Urinary bladder (tissue), 4 donors: ENCODE results near the gene CPSF3. TPM values are rescaled to one million over a fixed set of nuclear protein-coding genes. Genes with fewer than 3 reads are reported as not detected.
A peak's percentile ranks its signal among the peaks of the same experiment; 100 is the strongest.

ENCODE experiments used
- DNase-seq: peaks from one replicate; pipeline ENCODE4 v3.0.0-alpha.2; 2015; ENCODE audit errors: extremely low spot score
- H3K27ac ChIP-seq: one replicate; pipeline ENCODE4 v1.5.1; 2013; ENCODE audit warnings: low read depth, mild to moderate bottlenecking, moderate library complexity
- H3K36me3 ChIP-seq: one replicate; pipeline ENCODE4 v1.6.1; 2013; ENCODE audit warnings: mild to moderate bottlenecking, moderate library complexity; ENCODE audit not compliant: insufficient read depth
- H3K4me1 ChIP-seq: one replicate; pipeline ENCODE4 v1.6.1; 2013; ENCODE audit warnings: mild to moderate bottlenecking, moderate library complexity; ENCODE audit not compliant: insufficient read depth
- H3K4me3 ChIP-seq: one replicate; pipeline ENCODE4 v1.5.1; 2013; ENCODE audit warnings: low read depth, low read length
- WGBS: extraction: QIAGEN DNeasy Blood & Tissue Kit; methylation state at CpG from one replicate; pipeline ENCODE4 v1.1.7; 2013; 5-methylcytosine and 5-hydroxymethylcytosine counted together
- polyA plus RNA-seq: library from polyadenylated mRNA; stranded (reverse); fragments of 200-250 nt; gene quantifications from one replicate; pipeline ENCODE4 v1.2.3, GENCODE V29; 2013
- total RNA-seq: library from RNA; depleted of rRNA; stranded (reverse); fragments of >200 nt; gene quantifications from one replicate; pipeline ENCODE4 v1.2.3, GENCODE V29; 2014
- donor health status: healthy with polysubstance abuse.
- donor health status: healthy.

Gene CPSF3
- total and polyA plus RNA-seq, 2 donors: 16.6 to 45.2 TPM

DNA sequence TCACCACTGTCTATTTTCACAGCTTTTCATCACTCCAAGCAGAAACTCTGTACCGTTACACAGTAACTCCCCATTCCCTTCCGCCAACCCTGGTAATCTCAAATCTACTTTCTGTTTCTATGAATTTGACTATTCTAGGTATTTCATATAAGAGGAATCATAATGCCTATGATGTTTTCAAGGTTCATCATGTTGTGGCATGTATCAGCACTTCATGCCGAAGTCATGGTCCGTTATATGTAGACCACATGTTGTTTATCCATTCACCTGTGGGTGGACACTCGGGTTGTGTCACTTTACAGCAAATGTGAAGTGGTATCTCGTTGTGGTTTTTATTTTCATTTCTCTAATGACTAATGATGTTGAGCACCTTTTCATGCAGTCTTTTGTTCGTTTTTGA is 21.6 kb downstream of the CPSF3 start:
- peaks cover 4% of the 10 kb centered on the region for H3K36me3 ChIP-seq

DNA sequence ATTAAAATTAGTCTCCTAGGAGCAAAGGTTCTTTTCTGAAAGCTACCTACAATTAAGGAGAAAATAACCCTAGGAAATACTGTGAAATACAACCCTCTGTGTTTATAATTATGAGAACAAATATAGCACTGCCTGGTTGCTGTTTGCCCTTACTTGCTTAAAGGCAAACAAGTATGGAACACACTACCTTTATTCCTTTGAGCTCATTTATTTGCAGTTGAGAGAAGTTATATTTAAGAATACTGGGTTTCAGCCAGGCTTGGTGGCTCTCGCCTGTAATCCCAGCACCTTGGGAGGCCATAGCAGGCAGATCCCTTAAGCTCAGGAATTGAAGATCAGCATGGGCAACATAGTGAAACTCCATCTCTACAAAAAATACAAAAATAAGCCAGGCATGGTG is 27.8 kb downstream of the CPSF3 start:
- Histone ChIP-seq H3K36me3 (peaks cover 4% of the 10 kb centered on the region), H3K4me3 (no peak overlapping the region), H3K4me1 (no peaks in the 10 kb centered on the region), H3K27ac (no peak overlapping the region)
- no peak for DNase-seq
- WGBS: 95% methylated on average over 1 of the region's 1 CpG

More for the DNA sequence above, 21.6 kb downstream of the CPSF3 start:
- Histone ChIP-seq H3K27ac (no peak overlapping the region), H3K4me3 (no peak overlapping the region), H3K4me1 (no peaks in the 10 kb centered on the region)
- WGBS: 86% methylated on average over 7 of the region's 7 CpGs
- no peak for DNase-seq

DNA sequence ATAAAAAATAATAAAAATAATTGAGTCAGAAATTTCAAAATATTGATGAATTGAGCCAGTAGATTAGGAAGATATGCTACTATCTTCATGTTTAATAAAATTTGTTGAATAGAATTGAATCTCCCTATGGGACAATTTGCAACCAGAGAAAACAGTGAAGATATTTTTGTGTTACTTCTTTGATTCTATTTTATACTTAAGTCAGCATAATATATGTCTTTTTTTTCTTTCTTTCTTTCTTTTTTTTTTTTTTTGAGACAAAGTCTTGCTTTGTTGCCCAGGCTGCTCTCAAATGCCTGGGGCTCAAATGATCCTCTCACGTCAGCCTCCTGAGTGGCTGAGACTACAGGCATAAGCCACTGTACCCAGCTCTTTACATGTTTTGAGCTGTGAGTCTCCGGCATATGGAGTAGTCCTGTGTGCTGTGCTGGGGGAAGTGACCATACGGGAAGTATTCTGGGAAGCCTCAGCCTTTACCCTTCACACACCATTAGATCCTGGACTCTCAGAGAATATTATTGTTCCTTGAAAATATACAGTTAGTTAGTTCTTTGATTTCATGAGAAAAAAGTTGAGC is 37.1 kb downstream of the CPSF3 start:
- H3K4me3 ChIP-seq: no peak overlapping the region
- WGBS: 93% methylated on average over 3 of the region's 3 CpGs
- peaks cover 2% of the 10 kb centered on the region for H3K36me3 ChIP-seq
- no peak overlapping the region for H3K27ac ChIP-seq
- DNase-seq: no peak
- H3K4me1 ChIP-seq: no peaks in the 10 kb centered on the region

DNA sequence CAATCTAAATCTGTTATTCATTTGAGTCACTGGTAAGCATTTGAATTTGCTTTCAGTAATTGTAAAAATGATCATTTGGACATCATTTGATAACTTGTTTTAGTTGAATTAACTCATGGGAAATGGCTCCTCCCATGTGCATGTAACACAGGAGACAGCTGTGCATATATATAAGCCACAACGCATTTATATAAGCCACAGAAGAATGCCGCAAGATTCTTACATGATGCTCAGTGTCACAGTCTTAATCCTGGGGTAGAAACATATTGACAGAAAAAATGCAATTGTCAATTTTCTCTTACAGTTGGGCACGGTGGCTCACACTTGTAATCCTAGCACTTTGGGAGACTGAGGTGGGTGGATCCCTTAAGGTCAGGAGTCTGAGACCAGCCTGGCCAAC is 37.6 kb downstream of the CPSF3 start:
- Histone ChIP-seq H3K4me1 (no peaks in the 10 kb centered on the region), H3K36me3 (peaks cover 2% of the 10 kb centered on the region), H3K27ac (no peak overlapping the region), H3K4me3 (no peak overlapping the region)
- 86% methylated on average over 3 of the region's 3 CpGs for WGBS
- no peak for DNase-seq

DNA sequence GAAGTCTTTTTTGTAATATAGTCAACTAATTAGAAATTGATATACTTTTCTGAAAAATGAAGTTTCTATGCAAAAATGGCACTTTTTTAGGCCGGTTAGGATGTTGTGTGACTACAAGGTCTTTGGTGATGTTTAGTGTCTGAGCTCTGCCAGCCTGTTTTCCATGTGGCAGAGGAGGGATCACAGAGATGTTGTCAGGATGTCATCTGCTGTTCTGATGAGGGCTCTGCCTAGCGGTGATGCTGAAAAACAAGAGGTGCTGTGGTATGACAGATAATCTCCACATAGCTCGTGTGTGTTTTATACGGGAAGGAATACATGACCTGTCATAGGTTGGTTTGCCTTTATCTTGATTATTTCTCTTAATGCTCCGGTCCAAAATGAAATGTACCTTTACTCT is 38.9 kb downstream of the CPSF3 start:
- no peak for DNase-seq
- WGBS: 89% methylated on average over 5 of the region's 5 CpGs
- Histone ChIP-seq H3K4me1 (no peaks in the 10 kb centered on the region), H3K27ac (no peak overlapping the region), H3K36me3 (peaks cover 2% of the 10 kb centered on the region), H3K4me3 (no peak overlapping the region)

DNA sequence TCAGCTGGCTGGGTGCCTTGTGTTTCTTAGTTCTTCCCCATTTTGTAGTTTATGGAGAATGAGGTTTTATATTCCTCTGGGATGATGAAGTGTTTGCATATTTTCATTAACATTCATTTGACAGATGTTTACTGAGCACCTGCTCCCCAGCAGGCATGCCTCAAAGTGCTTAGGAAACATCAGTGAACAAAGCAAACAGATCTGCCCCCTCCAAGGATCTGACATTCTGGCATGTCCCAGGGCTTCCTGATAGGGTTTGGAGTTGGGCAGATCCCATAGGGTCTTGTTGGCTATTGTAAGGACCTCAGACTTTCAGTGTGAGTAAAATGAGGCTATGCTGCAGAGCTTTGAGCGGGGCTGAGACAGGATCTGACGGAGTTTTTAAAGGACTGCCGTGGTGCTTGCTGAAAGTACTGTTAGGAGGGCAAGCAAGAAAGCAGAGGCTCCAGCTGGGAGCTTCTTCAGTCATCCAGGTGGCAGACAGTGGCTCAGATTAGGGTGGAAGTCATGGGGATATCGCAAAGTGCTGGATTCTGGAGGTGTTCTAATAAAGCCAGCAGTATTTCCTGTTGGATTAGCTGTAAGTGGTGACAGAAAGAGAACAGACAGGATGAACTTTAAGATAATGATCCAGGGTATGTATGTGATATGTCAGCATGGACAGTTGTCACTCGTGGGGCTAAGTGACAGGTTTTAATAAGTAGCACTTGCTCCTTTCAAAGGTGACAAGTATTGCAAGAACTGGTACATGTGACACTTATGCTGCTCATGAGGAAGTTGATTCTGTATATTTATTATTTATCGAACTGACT is 39.6 kb downstream of the CPSF3 start:
- Histone ChIP-seq H3K27ac (no peak overlapping the region), H3K36me3 (peaks cover 2% of the 10 kb centered on the region), H3K4me1 (no peaks in the 10 kb centered on the region), H3K4me3 (no peak overlapping the region)
- DNase-seq: no peak
- WGBS: 72% methylated on average over 6 of the region's 6 CpGs

DNA sequence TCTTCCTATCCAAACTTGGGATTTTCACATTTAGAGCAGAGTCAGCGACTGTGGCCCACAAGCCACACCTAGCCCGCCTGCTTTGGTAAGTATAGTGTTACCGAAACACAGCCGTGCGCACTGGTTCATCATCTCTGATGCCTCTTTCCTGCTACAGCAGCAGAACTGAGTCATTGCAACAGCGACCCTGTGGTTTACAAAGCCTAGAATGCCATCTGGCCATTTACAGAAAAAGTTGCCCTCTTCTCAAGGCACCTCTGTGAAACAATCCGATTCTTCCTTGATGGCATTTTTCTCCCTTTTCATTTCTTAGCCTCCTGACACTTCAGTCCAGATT is 40.2 kb downstream of the CPSF3 start:
- DNase-seq: no peak
- Histone ChIP-seq H3K4me3 (no peak overlapping the region), H3K36me3 (peaks cover 2% of the 10 kb centered on the region), H3K27ac (no peak overlapping the region), H3K4me1 (no peaks in the 10 kb centered on the region)
- 78% methylated on average over 7 of the region's 7 CpGs for WGBS

DNA sequence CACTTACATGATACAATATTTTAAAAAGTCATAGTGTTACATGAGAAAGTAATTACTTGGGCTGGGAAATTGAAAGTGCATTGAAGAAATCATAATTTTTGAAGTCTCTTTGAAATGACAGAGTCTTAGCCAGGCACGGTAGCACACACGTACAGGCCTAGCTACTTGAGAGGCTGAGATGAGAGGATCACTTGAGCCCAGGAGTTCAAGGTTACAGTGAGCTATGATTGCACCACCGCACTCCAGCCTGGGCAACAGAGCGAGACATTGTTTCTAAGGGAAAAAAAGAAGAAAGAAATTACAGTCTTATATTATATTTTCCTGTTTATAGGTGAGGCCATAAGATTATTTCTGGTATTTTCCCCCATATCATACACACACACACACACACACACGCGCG is 41.7 kb downstream of the CPSF3 start:
- H3K4me1 ChIP-seq: no peaks in the 10 kb centered on the region
- H3K27ac ChIP-seq: no peak overlapping the region
- peaks cover 2% of the 10 kb centered on the region for H3K36me3 ChIP-seq
- WGBS: 83% methylated on average over 7 of the region's 7 CpGs
- DNase-seq: no peak
- H3K4me3 ChIP-seq: no peak overlapping the region

DNA sequence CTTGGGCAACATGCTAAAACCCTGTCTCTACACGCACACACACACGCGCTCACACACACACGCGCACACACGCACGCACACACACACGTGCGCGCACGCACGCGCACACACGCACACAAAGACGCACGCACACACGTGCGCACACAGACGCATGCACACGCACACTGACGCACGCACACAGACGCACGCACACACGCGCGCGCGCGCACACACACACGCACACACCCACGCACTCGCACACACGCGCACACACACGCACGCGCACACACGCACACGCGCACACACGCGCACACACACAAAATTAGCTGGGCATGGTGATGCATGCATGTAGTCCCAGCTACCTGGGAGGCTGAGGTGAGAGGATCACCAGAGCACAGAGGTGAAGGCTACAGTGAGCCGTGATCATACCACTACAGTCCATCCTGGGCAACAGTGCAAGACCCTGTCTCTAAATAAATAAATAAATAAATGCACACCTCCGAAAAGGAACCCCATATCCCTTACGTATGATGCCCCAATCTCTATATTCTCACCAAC is 42.8 kb downstream of the CPSF3 start:
- no peak overlapping the region for H3K4me3 ChIP-seq
- no peaks in the 10 kb centered on the region for H3K4me1 ChIP-seq
- DNase-seq: no peak
- no peaks in the 10 kb centered on the region for H3K36me3 ChIP-seq
- WGBS: 89% methylated on average over 46 of the region's 46 CpGs
- no peak overlapping the region for H3K27ac ChIP-seq

DNA sequence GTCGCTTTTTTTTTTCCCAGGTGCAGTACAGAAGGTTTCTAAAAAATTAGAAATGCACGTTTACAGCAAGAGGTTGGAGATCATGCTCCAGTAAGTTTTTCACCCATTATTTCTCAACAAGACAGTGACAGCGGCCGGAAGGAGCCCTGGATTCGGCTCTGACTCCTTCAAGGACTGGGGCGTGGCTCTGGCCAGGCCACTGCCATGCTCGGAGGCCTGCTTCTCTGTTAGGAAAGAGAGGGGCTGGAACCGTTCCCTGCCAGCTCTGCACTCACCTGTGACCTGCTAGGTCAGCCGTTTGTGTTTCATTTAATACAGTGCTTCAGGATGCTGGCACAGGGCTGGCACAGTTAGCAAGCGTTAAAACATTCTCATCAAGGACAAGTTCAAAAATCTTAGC is 44.2 kb downstream of the CPSF3 start:
- H3K36me3 ChIP-seq: no peaks in the 10 kb centered on the region
- H3K27ac ChIP-seq: no peak overlapping the region
- H3K4me3 ChIP-seq: no peak overlapping the region
- no peak for DNase-seq
- H3K4me1 ChIP-seq: no peaks in the 10 kb centered on the region
- WGBS: 89% methylated on average over 10 of the region's 10 CpGs

DNA sequence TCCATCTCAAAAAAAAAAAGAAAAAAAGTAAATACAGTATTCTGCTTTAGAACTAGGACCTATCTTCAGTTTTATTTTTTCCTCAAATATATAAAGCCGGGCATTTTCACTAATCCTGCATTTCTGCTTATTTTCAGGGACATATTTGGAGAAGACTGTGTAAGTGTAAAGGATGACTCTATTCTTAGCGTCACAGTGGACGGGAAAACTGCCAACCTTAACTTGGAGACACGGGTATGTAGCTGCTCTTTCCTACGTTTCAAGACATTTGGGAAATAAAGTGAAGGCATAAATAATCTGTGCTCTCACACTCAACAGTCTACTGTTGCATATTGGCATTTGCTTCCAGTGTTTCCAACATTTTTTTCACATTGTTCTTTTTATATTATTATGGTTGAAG is 47.8 kb downstream of the CPSF3 start:
- no peaks in the 10 kb centered on the region for H3K36me3 ChIP-seq
- WGBS: 80% methylated on average over 5 of the region's 5 CpGs
- H3K4me3 ChIP-seq: no peak overlapping the region
- no peak for DNase-seq
- H3K27ac ChIP-seq: no peak overlapping the region
- peaks cover 2% of the 10 kb centered on the region for H3K4me1 ChIP-seq

DNA sequence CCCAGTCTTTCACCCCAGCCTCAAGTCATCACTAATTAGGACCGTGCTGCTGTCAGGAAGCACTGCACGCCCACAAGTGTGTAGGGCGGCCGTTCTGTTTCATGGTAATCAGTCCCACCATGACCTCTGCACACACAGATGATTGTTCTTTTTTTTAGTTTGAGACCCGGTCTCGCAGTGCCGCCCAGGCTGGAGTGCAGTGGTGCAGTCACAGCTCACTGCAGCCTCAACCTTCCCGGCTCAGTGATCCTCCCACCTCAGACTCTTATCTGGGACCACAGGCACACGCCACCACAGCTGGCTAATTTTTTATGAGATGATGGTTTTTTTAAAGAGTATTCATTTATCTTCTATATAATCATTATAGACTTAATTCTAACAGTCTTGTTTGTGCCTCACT is 49.1 kb downstream of the CPSF3 start:
- DNase-seq: no peak
- no peak overlapping the region for H3K27ac ChIP-seq
- no peaks in the 10 kb centered on the region for H3K36me3 ChIP-seq
- no peak overlapping the region for H3K4me3 ChIP-seq
- 95% methylated on average over 9 of the region's 9 CpGs for WGBS
- H3K4me1 ChIP-seq: peaks cover 2% of the 10 kb centered on the region

DNA sequence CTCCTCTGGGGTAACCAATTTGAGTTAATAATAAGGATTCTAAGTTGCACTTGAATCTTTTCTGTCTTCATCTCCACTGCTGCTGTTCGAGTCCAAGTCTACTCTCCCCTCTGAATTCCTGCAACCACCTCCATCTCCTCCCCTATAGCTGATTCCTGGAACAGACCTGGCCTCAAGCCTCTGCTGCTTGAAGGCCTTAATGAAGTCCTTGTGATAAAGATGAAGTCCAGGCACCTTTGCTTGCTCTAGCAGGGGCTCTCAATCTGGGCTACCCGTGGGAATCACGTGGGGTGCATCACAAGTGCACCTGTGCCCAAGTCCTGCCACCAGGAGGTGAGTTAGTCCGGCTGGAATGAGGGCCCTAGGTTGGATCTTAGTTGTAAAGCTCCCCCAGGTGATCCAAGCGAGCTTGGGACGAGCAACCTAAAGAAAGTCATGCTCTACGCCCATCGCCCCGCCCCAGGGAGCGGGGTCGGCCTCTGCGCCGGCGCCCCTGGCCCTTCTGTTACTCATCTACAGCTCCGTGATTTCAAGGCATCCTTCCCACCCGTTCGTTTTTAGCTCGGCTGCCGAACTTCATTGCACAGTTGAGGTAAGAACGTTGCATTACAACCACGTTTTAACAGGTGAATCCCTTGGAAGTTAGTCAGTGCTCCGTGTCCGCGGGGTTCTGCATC is 50.0 kb downstream of the CPSF3 start:
- no peak for DNase-seq
- Histone ChIP-seq H3K27ac (no peak overlapping the region), H3K4me3 (peak overlapping the region; percentile 93), H3K36me3 (no peaks in the 10 kb centered on the region), H3K4me1 (peaks cover 2% of the 10 kb centered on the region)
- 29% methylated on average over 24 of the region's 24 CpGs for WGBS

DNA sequence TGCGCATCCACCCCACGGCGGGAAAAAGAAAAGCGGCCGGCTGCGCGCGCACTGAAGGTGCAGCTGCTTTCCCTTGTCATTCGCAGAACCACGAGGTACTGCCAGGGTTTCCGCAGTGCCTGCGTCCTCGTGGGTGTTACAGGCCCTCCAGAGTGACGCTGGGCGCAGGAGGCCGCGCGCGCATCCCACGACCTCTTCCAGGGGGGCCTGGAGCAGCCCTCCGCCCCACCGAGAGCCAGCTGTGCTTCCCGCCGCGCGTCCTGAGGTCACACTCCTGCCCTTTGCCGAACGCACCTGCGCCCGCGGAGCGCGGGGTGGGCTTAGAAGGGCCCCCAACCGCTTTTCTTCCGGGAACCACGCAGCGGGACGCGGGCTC is 50.5 kb downstream of the CPSF3 start:
- WGBS: 5% methylated on average over 39 of the region's 39 CpGs

More for the DNA sequence above, 50.5 kb downstream of the CPSF3 start:
- Histone ChIP-seq H3K36me3 (no peaks in the 10 kb centered on the region), H3K27ac (peak overlapping the region; percentile 77), H3K4me1 (peaks cover 2% of the 10 kb centered on the region), H3K4me3 (peak overlapping the region; percentile 93)
- no peak for DNase-seq
